ENCODE results near the gene TMEM179. TPM values are rescaled to one million over a fixed set of nuclear protein-coding genes. Genes with fewer than 3 reads are reported as not detected.
"Not testable (repeated sequence)": the region's sequence is repeated elsewhere in the genome, so short reads cannot be mapped to it uniquely, and the experiment has no call there.

The TMEM179 gene
- polyA plus RNA-seq, 1 donor = 0.86 TPM

DNA sequence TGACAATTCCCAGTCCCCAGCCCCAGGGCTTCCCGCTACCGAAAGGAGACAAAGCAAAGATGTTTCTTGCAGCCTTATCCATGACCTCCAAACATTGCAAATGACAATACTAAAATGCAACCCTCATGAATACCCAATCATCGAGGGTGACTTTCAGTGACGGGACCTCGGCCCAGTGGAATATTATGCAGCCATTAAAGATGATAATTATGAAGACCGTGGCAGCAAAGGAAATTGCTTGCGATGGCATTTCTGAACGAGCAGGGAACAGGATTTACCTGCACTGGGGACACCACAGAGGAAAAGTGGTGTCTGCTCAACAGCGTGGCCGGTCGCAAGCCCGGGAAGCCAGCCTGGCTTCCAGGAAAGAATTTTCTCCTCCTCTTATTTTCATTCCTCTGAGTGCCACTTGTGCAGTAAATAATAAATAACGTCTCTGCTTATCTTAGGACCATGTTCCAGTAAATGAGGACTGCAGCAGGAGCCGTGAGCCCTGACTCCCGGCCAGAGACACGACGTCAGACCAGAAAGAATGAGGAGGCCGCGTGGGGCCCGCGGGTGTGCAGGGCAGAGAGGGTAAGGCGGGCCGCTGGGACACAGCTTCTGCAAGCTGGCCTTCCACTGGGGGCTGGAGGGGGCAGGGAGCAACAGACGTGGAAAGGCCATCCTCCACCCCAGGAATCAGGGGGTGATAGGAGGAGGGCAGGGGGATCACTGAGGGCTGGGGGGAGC, 18.4 kb downstream of the TMEM179 start:
- no peak for DNase-seq

DNA sequence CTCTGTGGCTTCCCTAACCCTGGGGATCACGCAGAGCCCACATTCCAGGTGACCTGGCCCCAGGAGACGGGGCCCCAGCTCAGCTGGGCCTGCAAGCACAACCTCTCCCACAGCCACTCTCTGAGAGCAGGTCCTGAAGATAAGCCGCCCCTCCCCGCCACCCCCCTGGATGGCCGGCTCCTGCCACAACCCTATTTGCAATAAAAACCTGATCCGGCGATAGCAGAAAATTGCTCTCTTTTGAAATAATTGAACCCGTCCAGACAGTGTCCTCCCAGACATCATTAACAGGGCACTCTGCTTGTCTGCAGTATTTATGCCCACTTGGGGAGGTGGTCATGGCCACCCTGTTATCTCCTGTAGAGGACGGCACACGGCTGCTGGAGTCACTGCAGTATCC, 20.0 kb downstream of the TMEM179 start:
- DNase-seq = no peak

DNA sequence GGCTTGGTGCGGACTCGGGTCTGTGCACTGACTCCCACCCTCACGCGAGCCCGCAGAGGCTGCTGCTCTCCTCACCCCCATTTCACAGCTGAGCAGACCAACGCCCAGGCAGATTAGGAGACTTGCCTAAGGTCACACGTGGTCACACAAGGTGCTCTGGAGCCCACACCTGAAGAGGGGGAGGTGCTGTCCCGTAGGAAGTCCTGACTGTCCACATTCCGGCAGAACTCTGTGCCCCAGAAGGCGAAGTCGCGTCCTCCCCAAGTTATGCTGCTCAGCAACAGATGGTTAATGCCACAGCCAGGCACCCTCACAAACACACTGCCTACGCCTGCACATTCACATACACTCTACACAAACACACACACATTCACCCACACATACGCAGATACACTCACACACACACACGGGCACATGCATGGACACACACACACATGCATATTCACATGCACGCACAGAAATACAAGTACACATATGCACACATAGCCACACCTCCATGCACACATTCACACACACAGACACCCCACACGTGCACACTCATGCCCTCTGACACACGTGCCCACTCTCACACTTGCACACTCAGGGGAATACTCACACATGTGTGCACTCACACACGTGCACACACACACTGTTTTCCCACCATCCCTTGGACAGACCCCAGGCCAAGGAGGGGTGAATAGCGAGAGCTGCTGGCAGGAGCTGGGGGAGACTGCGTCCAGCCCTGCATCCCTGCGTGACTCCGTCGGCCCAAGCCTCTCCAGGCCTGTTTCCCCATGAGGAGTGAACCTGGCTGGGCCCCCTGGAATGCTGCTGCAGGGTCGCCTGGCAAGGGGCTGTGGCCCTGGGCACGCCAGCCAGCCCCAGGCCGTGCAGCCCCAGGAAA, 20.9 kb downstream of the TMEM179 start:
- no peak for DNase-seq

DNA sequence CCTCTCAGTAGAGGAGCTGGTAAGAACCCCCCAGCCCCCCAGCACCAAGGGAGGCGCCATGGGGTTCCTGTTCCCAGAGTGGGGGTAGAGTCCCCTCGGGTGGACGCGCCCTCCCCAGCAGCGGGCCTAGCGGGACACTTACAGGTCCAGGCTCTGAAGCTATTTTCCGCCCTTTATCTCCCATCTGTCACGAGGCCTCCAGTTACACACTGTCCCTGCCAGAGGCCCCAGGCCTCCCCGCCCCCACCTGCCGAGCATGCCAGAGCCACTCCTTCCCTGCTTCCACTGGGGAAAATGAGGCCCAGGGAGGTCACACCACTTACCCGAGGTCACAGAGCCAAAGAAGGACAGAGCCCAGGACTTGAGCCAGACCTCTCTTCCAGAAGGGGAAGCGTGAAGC, 21.9 kb downstream of the TMEM179 start:
- no peak for DNase-seq

DNA sequence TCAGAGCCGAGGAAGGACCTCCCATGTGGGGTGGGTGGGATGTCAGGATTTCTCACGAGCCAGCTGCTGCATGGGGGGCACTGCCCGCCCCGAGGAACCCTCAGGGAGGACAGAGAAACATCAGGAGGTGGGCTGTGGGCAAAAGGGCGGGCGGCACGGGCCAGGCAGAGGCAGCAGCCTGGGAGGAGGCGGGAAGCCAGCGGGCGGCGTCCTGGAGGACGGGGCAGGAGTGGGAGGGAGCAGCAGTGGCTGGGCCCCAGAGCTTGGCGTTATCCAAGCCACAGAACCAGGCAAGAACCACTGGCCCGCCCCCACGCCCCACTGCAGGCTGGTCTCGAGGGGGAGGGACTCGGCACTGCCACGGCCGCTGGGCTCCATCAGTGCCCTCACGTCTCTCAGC, 22.6 kb downstream of the TMEM179 start:
- DNase-seq = no peak

DNA sequence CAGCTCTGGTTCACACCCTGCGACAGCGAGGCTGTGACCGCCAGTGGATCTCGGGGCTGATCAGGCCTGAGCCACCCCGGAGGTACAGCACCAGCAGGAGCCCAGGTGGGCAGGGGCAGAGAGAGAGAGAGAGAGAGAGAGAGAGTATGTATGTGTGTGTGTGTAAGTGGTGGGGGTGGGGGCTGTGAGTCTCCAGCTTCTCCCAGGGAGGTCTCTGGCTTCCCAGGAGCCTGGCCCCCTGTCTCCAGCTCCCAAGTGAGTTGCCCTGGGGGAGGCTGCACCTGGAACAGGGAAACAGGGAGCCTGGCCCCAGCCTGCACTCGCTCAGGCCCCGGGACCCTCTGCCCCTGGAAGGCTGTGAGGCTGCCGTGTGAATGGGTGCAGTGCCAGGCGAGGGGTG, 23.1 kb downstream of the TMEM179 start:
- DNase-seq = no peak

DNA sequence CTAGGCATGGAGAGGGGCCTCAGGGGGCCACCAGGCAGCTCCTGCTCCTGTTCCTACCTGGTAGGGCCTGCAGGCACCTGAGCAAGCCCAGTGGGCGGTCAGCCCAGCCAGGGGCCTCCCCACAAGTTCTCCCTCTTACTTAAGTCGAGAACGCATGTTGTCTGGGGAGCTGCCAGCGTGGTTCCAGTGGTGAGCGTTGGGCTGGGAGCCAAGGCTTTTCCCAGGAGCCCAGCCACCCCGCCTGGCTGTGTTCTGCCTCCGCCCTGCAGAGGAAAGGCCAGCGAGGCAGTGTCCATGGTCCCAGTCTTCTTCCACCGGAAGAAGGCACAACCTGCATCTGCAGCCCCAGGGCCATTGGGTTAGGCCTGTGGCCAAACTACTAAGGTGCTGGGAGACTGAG, 23.6 kb downstream of the TMEM179 start:
- no peak for DNase-seq

DNA sequence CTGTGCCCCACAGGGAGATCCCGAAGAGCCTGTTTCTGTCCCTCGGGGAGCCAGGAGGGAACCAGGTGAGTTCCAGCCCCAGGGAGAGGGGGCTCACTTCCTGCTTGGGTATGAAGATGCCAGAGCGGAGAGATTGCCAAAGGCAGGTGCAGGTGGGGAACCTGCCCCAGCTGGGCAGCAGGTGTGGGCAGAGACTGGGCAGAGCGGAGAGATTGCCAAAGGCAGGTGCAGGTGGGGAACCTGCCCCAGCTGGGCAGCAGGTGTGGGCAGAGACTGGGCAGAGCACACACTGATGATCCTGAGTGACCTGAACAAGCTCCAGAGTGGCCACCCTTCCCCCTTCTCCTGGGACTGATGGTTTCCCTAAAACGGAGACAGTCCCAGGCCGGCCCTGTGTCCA, 24.6 kb downstream of the TMEM179 start:
- DNase-seq = not testable (repeated sequence)

DNA sequence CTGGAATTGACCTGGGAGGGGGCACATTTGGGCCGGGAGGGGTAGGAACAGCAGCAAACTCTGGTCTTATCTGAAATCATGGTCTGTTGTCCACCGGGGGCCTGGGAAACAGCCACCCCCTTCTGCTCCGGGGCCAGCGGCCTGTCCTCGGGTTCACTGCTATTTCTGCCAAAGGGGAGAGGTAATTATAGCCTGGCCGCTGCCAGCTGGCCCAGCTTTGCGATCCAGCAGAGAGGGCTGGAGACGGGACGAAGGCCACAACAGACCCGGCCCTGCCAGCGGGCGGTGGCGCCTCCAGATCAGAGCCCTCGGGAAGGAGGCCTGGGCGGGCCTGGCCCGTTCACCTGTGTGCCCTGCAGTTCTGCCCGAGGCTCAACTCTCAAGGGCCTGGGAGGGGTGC, 25.1 kb downstream of the TMEM179 start, which contains the start of gene C14orf180:
Gene C14orf180, plus strand, starts transcription at position 258 of the 400 bp plus-strand sequence. CDS start 6,667 bp downstream, outside the sequence.
- no peak for DNase-seq

DNA sequence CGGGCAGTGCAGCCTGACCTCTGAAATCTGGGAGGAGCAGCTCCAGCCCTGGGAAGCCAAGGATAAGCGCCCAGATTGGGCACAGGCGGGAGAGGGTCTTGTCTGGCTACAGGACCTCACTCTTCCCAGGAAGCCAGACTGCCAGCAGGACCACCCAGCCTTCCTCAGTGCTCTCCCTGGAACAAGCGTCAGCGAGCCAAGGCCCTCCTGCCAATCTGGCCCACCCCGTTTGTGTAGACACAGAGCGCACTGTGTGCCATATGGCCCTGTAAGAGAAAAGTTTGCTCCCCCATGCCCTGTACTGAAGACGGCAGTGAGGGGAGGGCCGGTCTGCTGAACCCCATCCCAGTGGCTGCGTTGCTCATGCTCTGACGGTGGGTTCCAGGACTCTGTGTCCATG, 26.3 kb downstream of the TMEM179 start:
- no peak for DNase-seq

DNA sequence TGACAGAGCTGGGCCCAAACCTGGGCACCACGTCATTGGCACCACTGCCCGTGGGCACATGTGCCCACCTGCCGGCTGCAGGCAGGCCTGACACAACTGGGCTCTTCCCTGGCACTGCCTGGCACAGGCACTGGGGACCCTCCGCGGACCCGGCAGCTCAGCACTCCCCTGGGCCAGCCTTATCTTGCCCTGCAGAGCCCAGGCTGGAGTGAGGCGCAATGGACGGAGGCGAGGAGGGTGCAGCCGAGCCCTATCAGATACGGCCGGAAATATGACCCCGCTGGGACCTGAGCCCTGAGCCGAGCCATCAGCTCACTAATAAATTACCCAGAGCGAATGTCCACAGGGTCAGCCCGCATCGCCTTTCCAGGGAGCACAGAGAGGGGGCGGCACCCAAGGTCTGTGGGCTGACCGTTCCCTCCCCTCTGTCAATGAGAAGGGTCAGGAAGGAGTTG, 26.7 kb downstream of the TMEM179 start:
- DNase-seq = no peak

DNA sequence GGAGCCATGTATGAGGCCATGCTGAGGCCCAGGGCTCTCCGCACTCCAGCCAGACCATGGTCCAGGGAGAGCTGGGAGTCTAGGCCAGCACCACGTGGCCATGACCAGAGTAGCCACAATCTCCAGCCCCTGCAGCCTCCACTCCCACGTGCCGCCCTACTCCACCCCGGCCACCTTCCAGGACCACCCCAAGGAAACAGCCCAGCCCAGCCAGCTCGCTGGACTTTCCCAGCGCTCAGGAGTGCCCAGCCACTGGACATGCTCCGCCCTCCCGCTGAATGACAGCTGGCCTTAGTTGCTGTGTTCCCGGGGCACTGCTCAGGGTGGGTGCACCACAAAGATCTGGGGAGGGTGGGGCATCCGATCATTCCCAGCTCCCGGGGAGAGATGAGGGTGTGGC, 27.1 kb downstream of the TMEM179 start:
- no peak for DNase-seq

DNA sequence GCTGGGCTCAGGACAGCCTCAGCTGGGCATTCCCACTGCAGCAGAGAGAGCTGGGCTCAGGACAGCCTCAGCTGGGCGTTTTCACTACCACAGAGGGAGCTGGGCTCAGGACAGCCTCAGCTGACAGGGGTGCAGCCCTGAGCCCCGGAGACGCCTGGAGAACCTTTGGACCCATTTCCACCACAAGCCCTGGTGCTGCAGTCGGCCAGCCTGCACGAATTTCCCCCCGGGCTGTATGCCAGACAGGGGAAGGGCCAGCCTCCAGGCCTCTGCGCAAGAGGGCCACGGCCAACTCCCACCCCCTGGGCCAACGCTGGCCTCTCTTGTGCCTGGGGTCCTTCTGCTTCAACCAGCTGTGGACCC, 27.6 kb downstream of the TMEM179 start:
- DNase-seq = no peak

DNA sequence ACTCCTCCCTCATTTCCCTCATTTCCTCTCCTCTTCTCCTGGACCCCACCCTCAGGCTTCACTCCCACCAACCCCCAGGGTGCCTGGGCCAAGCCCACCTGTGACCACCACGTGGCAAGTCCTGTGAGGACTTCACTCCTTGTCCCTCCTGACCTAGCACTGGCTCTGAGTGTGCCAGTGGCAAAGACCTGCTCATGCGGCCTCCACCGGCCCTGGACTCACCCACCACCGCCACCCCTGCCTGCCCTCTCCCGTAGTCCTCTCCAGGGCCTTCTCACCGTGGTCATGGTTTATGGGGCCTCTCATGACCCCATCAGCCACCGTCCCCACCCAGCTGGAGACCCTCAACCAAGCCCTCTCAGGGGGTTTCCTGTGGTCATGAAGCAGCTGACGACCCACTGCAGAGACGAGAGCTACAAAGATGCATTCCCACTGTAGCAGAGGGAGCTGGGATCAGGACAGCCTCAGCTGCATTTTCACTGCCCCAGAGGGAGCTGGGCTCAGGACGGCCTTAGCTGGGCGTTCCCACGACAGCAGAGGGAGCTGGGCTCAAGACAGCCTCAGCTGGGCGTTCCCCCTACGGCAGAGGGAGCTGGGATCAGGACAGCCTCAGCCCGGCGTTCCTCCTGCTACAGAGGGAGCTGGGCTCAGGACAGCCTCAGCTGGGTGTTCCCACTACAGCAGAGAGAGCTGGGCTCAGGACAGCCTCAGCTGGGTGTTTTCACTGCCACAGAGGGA, 28.2 kb downstream of the TMEM179 start:
- no peak for DNase-seq

DNA sequence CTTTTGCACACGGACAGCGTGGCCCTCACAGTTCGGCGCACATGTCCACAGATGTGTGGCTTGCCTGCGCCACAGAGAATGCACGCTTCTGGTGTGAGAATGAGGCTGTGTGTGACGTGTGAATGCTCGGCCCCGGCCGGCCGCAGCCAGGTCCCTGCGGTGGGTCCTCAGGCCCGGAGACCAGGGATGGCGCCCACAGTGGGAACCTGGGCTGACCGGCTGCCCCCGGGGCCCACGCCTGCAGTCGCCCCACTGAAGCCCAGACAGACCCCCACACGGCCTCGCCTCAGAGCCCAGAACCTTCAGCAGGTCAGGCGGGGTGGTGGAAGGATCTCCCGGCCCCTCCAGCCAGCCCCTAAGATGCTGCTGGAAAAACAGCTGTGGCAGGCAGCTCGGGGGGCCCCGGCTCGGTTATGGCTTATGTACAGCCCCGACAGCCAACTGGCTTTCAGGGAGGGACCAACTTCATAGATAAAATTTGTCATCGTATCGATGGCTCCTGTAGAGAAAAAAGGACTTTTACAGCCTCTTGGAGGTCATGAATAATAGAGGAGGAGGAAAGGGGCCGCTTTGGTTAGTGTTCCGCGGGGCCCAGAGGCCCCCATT, 29.5 kb downstream of the TMEM179 start:
- no peak for DNase-seq

DNA sequence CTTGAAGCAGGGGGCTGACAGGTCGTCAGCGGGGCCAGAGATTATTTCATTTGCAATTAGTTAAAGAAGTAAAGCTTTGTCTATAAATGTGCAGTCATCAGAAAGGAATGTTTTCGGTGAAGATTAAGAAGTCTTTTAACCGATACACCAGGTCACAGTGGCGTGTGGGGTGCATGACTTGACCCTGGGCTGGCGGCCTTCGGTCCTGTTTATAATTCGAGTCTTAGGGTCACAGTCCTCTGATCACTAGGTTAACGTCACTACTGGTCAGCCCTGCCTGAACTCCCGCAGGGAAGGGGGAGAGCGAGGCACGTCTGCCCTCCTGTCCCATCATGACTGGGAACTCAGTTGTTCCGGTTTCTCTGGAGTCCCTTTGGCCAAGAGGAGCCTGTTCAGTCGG, 30.0 kb downstream of the TMEM179 start:
- no peak for DNase-seq

DNA sequence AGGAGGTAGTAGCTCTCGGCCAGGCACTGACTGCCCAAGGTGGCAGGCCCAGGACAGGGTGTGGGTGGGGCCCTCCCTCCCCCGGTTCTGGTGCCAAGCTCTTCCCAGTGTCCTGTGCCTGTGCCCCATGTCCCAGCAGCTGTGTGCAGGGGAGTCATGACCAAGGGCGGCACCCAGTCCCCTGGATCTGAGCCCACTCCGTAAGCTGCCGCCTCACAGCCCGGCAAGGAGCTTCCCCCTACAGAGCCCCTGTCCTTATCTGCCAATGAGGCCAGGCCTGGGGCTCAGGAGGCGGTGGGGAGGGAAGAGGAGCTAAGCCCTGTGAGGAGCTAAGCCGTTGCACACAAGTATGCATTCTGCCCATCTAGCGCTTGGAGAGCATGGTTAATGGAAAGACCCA, 30.6 kb downstream of the TMEM179 start:
- DNase-seq = no peak

DNA sequence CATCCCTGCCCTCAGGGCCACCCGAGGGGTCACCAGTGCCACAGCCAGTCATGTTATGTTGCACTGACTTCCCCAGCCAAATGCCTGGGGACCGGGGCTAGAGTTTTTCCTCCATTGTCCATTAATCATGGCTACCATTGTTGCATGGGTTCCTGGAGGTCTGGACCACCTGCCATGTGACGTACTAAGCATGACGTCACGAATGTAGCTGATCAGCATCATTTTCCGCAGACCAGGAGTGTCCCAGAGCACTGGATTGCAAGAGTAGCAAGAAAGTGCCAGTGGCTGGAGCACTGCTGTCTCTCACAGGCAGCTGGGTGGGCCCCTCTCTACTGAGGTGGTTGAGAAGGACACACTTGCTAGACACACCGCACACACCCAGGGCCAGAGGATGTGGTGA, 31.9 kb downstream of the TMEM179 start:
- DNase-seq = no peak

DNA sequence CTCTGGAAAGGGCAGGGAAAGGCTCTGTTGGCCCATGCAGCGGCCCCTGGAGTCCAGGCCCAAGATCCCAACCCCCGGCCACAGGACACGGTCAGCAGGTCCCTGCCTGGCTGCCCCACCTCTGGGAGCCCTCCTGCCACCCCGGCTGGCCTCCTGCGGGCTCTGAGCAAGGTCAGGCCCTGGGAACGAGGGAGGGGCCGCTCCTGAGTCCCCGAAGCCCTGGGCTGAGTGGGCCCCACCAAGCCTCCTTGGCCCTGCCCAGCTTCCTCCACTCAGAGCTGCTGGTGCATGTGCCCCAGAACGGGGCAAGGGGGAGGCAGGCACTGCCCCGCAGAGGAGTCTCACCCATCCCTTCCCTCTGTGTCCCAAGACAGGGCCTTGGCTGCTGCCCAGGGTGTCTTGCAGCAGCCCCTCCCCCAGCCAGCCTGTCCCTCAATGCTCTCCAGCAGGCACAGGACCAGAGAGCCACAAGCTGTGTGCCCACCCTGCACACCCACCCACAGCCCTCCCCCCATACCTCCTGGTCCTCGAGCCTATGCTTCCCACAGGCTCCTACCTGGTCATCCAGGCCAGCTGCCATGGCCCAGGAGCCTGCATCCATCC, 32.4 kb downstream of the TMEM179 start:
- DNase-seq = no peak

DNA sequence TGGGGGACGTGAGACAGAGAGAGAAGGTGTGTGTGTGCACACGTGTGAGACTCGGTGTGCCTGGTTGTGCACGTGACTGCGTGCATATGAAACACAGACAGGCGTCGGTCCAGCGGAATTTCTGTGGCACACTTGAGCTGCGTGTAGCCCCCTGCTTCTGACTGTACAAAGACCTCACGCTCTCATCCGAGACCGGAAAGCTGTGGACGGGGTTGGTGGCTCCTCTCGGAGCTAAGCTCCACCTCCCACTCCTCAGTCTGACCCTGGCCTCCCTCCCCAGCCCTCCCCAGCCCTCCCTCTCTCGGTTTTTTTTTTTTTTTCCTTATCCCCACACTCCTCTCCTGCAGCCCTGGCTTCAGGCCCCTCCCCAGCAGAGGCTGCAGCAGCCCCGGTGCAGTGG, 33.3 kb downstream of the TMEM179 start:
- DNase-seq = no peak

DNA sequence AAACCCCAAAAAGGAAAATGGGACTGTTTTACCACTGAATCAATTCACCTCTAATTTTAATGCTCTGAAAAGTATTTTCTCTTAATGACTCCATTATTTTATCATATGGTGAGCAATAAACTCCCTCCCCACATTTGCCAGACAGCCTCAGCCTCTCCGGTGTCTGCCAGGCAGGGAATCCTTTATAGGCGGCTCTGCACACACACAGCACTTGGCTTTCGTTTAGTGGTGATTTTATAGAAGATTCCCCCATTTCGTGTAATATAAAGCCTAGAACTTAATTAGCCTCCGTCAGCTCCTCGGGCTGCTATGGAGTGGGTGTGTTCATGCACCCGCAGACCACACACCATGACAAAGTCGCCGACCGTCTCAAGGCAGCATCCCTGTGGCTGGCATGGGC, 35.1 kb downstream of the TMEM179 start:
- DNase-seq = no peak

DNA sequence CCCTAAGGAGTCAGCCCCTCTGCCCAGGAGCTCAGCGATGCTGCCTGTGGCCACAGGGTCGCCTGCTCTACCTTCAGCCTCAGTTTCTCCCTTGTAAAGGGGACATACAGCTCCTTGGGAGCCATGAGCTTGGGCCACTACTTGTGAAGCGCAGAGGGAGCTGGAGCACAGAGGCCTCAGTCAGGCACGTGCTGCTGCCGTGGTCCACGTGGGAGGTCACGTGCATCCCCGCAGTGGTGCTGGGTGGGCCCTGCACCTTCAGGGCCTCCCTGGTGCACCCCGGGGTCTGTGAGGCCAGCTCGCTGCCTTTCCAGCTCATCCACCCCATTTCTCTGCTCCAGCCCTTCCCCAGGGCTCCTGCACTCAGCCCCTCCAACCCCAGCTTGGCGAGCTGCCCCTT, 36.0 kb downstream of the TMEM179 start:
- no peak for DNase-seq

DNA sequence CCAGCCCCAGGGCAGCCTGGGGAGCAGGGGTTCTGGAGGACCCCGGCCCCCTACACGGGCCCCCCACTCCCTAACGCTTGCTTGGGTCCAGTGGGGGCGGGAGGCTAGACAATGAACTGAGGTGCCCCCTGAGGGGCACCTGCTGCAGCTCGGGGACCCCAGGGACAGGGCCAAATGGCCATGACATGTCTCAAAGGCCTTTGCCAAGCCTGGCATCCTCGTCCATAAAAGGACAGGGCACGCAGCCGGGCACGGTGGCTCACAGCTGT, 36.7 kb downstream of the TMEM179 start:
- no peak for DNase-seq
